Measurements from ENCODE around the gene PHAF1. TPM values are rescaled to one million over a fixed set of nuclear protein-coding genes. Genes with fewer than 3 reads are reported as not detected.
A peak's percentile ranks its signal among the peaks of the same experiment; 100 is the strongest.

The PHAF1 gene
- total and polyA plus RNA-seq, 9 of the 15 experiments (the other 6 are each of a cell fraction or from before 2014, with no cell fraction given), result 5.1 to 25.4 (median 13.8) TPM

DNA sequence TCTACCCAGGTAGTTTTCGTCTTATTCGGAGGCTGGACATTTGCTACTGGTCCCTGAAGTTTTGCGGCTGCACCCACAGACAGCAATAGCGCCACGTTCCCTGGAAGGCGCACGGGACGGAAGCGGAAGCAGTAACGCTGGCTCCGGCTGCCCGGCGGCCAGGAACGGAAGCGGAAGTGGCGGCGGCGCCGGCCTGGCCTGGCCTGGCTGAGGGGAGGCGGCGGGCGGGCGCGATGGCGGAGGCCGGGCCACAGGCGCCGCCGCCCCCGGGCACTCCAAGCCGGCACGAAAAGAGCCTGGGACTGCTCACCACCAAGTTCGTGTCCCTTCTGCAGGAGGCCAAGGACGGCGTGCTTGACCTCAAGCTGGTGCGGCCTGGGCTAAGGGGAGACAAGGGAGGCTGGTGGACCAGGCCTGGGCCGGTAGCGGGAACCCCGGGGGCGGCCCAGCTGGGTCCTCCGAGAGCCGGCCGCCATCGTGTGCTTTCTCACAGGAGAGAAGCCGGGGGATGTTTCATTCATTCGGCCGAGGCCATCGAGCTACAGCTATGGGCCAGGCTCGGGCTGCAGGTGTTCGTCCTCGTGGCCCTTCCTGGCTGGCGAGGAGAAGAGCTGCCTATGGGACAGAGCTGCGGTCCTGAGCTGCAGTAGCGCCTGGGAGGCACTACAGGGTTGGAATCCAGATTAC is 82.4 kb downstream of the PHAF1 start, which contains the start of gene E2F4 (continued):
- no peak for TF ChIP-seq CHD1 (IDR thresholded peaks at IDR 0.05; ENCODE audit: low read length)
- TF ChIP-seq CBX3 (IDR thresholded peaks at IDR 0.05; ENCODE audit: borderline replicate concordance in 1 of 2, low read length in 2 of 2), result no peak
- no peak for TF ChIP-seq NR1H2 (CRISPR knock-in tag; IDR thresholded peaks at IDR 0.05)
- no peak for TF ChIP-seq PTRF (tag; IDR thresholded peaks at IDR 0.05)
- peak; percentile 87 for TF ChIP-seq SAP30 (IDR thresholded peaks at IDR 0.05; ENCODE audit: borderline replicate concordance, insufficient read depth, low read depth, low read length, poor library complexity, severe bottlenecking)
- TF ChIP-seq, protein P1, sequence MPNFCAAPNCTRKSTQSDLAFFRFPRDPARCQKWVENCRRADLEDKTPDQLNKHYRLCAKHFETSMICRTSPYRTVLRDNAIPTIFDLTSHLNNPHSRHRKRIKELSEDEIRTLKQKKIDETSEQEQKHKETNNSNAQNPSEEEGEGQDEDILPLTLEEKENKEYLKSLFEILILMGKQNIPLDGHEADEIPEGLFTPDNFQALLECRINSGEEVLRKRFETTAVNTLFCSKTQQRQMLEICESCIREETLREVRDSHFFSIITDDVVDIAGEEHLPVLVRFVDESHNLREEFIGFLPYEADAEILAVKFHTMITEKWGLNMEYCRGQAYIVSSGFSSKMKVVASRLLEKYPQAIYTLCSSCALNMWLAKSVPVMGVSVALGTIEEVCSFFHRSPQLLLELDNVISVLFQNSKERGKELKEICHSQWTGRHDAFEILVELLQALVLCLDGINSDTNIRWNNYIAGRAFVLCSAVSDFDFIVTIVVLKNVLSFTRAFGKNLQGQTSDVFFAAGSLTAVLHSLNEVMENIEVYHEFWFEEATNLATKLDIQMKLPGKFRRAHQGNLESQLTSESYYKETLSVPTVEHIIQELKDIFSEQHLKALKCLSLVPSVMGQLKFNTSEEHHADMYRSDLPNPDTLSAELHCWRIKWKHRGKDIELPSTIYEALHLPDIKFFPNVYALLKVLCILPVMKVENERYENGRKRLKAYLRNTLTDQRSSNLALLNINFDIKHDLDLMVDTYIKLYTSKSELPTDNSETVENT (CRISPR knock-in tag; IDR thresholded peaks at IDR 0.05), result peak; percentile 39; the same call in 1 of the 2 replicates
- no peak for TF ChIP-seq NFIX (CRISPR knock-in tag; IDR thresholded peaks at IDR 0.05; ENCODE audit: low read depth)
- TF ChIP-seq, protein P2, sequence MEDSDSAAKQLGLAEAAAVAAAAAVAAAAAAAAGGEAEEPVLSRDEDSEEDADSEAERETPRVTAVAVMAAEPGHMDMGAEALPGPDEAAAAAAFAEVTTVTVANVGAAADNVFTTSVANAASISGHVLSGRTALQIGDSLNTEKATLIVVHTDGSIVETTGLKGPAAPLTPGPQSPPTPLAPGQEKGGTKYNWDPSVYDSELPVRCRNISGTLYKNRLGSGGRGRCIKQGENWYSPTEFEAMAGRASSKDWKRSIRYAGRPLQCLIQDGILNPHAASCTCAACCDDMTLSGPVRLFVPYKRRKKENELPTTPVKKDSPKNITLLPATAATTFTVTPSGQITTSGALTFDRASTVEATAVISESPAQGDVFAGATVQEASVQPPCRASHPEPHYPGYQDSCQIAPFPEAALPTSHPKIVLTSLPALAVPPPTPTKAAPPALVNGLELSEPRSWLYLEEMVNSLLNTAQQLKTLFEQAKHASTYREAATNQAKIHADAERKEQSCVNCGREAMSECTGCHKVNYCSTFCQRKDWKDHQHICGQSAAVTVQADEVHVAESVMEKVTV (CRISPR knock-in tag; IDR thresholded peaks at IDR 0.05), result no peak
- TF ChIP-seq, protein P3, sequence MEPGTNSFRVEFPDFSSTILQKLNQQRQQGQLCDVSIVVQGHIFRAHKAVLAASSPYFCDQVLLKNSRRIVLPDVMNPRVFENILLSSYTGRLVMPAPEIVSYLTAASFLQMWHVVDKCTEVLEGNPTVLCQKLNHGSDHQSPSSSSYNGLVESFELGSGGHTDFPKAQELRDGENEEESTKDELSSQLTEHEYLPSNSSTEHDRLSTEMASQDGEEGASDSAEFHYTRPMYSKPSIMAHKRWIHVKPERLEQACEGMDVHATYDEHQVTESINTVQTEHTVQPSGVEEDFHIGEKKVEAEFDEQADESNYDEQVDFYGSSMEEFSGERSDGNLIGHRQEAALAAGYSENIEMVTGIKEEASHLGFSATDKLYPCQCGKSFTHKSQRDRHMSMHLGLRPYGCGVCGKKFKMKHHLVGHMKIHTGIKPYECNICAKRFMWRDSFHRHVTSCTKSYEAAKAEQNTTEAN (CRISPR knock-in tag; IDR thresholded peaks at IDR 0.05), result 0 out of 2 replicates have a peak, but pooled peaks have one; percentile 35
- TF ChIP-seq ARNT (IDR thresholded peaks at IDR 0.05), result no peak
- TF ChIP-seq, protein P4, sequence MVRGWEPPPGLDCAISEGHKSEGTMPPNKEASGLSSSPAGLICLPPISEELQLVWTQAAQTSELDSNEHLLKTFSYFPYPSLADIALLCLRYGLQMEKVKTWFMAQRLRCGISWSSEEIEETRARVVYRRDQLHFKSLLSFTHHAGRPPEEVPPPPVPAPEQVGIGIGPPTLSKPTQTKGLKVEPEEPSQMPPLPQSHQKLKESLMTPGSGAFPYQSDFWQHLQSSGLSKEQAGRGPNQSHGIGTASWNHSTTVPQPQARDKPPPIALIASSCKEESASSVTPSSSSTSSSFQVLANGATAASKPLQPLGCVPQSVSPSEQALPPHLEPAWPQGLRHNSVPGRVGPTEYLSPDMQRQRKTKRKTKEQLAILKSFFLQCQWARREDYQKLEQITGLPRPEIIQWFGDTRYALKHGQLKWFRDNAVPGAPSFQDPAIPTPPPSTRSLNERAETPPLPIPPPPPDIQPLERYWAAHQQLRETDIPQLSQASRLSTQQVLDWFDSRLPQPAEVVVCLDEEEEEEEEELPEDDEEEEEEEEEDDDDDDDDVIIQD (CRISPR knock-in tag; IDR thresholded peaks at IDR 0.05), result no peak
- no peak for TF ChIP-seq ZNF507 (tag; conservative IDR thresholded peaks at IDR 0.05)
- TF ChIP-seq, protein P5, sequence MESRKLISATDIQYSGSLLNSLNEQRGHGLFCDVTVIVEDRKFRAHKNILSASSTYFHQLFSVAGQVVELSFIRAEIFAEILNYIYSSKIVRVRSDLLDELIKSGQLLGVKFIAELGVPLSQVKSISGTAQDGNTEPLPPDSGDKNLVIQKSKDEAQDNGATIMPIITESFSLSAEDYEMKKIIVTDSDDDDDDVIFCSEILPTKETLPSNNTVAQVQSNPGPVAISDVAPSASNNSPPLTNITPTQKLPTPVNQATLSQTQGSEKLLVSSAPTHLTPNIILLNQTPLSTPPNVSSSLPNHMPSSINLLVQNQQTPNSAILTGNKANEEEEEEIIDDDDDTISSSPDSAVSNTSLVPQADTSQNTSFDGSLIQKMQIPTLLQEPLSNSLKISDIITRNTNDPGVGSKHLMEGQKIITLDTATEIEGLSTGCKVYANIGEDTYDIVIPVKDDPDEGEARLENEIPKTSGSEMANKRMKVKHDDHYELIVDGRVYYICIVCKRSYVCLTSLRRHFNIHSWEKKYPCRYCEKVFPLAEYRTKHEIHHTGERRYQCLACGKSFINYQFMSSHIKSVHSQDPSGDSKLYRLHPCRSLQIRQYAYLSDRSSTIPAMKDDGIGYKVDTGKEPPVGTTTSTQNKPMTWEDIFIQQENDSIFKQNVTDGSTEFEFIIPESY (CRISPR knock-in tag; IDR thresholded peaks at IDR 0.05), result no peak
- TF ChIP-seq ZNF3 (CRISPR knock-in tag; IDR thresholded peaks at IDR 0.05), result no peak
- TF ChIP-seq WHSC1 (IDR thresholded peaks at IDR 0.05; ENCODE audit: low read length), result no peak
- TF ChIP-seq MBD2 (IDR thresholded peaks at IDR 0.05; ENCODE audit: borderline replicate concordance, low read depth), result peak; percentile 17; the same call in 1 of the 2 replicates
- TF ChIP-seq SIN3A (IDR thresholded peaks at IDR 0.05; ENCODE audit: borderline replicate concordance in 2 of 2, control insufficient read depth in 1 of 2, low read depth in 2 of 2, low read length in 2 of 2), result peak in 1 of 2 experiments; percentile 90; a peak in 2 of 4 replicates

Measured in K562 (cell line).